Measurements from ENCODE around the gene WHRN.
A peak's percentile ranks its signal among the peaks of the same experiment; 100 is the strongest.

WHRN gene

GRCh38 chr9:114545055-114545454 is 39.8 kb upstream of the WHRN start:
- no peak for TF ChIP-seq CTCF (IDR thresholded peaks at IDR 0.05; ENCODE audit: borderline replicate concordance, insufficient read depth, low read depth, low read length)
- H3K4me3 ChIP-seq (ENCODE audit: low read depth, low read length): no peak overlapping the region

GRCh38 chr9:114539701-114540380 is 34.6 kb upstream of the WHRN start:
- no peak overlapping the region for H3K4me3 ChIP-seq (ENCODE audit: low read depth, low read length)
- TF ChIP-seq CTCF (IDR thresholded peaks at IDR 0.05; ENCODE audit: borderline replicate concordance, insufficient read depth, low read depth, low read length): no peak

GRCh38 chr9:114538241-114538640 is 33.0 kb upstream of the WHRN start:
- peak; percentile 59 for TF ChIP-seq CTCF (IDR thresholded peaks at IDR 0.05; ENCODE audit: borderline replicate concordance, insufficient read depth, low read depth, low read length)

GRCh38 chr9:114532561-114533237 is 27.4 kb upstream of the WHRN start:
- TF ChIP-seq CTCF (IDR thresholded peaks at IDR 0.05; ENCODE audit: borderline replicate concordance, insufficient read depth, low read depth, low read length): no peak
- no peak overlapping the region for H3K4me3 ChIP-seq (ENCODE audit: low read depth, low read length)

More at GRCh38 chr9:114538241-114538640, 33.0 kb upstream of the WHRN start:
- no peak overlapping the region for H3K4me3 ChIP-seq (ENCODE audit: low read depth, low read length)

GRCh38 chr9:114529285-114529684 is 24.0 kb upstream of the WHRN start:
- TF ChIP-seq CTCF (IDR thresholded peaks at IDR 0.05; ENCODE audit: borderline replicate concordance, insufficient read depth, low read depth, low read length): no peak

GRCh38 chr9:114526807-114527206 is 21.5 kb upstream of the WHRN start:
- no peak overlapping the region for H3K4me3 ChIP-seq (ENCODE audit: low read depth, low read length)
- TF ChIP-seq CTCF (IDR thresholded peaks at IDR 0.05; ENCODE audit: borderline replicate concordance, insufficient read depth, low read depth, low read length): no peak

More at GRCh38 chr9:114529285-114529684, 24.0 kb upstream of the WHRN start:
- no peak overlapping the region for H3K4me3 ChIP-seq (ENCODE audit: low read depth, low read length)

- H3K4me3 ChIP-seq (ENCODE audit: low read depth, low read length): no peak overlapping the region
- TF ChIP-seq CTCF (IDR thresholded peaks at IDR 0.05; ENCODE audit: borderline replicate concordance, insufficient read depth, low read depth, low read length): no peak
These were observed 20.2 kb upstream of the WHRN start for GRCh38 chr9:114525513-114525912.
